ENCODE data around the gene PPP3R2.
A peak's percentile ranks its signal among the peaks of the same experiment; 100 is the strongest.

The PPP3R2 gene, protein sequence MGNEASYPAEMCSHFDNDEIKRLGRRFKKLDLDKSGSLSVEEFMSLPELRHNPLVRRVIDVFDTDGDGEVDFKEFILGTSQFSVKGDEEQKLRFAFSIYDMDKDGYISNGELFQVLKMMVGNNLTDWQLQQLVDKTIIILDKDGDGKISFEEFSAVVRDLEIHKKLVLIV

DNA sequence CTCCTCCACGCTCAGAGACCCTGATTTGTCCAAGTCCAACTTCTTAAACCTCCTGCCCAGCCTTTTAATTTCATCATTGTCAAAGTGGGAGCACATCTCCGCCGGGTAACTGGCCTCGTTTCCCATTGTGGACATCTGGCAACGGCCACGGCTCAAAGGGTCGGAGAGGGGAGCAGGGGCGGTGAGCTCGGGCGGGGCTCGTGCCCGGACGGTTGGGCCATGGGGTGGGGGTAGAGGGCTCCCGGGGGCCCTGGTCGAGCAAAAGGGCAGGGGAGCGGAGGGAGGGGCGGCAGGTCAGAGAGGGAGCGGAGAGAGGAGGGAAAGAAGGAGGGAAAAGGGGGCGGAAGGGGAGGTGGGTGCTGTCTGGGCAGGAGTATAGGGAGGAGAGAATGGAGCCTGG, at the start of gene PPP3R2:
Gene PPP3R2, minus strand, starts transcription at position 174 of the 400 bp plus-strand sequence. Its CDS starts 48 bp downstream, at position 126.
- Mint-ChIP-seq H3K9me3 (no peaks in the 10 kb centered on the region), H3K4me3 (no peak within 1 kb of the TSS), H3K27ac (peak within 1 kb of the TSS; percentile 30), H3K36me3 (no peaks in the 10 kb centered on the region), H3K27me3 (no peaks in the 10 kb centered on the region), H3K4me1 (no peaks in the 10 kb centered on the region)

DNA sequence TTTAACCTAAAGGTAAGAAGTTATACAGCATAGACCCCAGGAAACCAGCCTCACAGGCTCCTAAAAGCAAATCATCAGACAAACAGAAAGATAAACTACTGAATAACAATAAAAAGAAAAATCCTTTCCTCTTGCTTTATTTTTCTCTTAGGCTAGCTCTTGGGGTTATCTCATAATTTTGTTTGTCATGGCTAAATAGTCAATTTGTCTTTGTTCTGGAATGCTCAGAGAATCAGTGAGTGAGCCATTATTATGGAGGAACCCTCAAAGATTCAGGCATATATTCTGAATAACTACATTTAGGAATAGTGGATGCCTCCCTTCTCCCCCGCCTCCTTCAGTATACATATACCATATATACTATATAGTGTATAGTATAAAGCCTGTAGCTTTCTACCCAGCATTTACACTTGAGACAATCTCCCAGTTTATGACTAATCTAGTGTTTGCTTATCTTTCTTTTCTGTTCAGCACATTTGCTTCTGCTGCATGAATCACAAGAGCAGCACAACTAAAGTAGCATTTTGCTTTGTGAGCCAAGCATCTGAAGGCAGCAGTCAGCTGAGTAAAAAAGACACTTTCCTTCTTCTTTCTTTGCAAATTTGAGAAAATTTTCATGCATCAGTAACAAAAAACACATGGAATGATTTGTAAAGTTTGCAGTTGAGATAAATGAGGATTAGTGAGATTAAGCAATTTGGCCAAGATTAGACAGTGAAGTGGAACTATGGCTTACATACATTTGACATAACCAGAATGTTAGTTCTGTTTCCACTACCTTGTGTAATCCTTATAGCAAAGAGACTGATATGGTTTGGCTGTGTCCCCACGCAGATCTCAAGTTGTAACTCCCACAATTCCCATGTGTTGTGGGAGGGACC, 45.3 kb upstream of the PPP3R2 start:
- H3K27me3 Mint-ChIP-seq, result no peaks in the 10 kb centered on the region
- no peak overlapping the region for H3K4me3 Mint-ChIP-seq
- no peak overlapping the region for H3K27ac Mint-ChIP-seq
- H3K36me3 Mint-ChIP-seq, result no peaks in the 10 kb centered on the region
- H3K4me1 Mint-ChIP-seq, result no peaks in the 10 kb centered on the region
- H3K9me3 Mint-ChIP-seq, result peaks cover under 1% of the 10 kb centered on the region

DNA sequence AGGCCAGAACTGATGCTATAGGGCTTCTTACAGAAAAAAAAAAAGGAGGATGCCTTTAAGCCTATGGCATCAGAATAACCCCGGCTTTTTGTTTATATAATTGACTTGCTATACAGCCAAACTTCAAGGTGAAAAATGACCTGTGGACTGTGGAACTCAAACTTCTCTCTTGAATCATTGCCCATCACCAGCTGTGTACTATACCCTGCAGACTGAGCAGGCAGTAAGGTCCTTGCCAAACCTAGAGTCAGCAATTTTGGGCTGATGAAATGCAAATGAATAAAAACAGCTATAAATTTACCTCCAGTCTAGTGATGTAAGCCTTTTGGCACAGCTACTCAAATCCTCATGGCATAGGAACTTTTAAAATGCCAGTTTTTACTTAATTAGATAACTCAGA, 44.5 kb upstream of the PPP3R2 start:
- H3K9me3 Mint-ChIP-seq, result no peaks in the 10 kb centered on the region
- no peaks in the 10 kb centered on the region for H3K36me3 Mint-ChIP-seq
- no peak overlapping the region for H3K27ac Mint-ChIP-seq
- no peaks in the 10 kb centered on the region for H3K4me1 Mint-ChIP-seq
- H3K27me3 Mint-ChIP-seq, result no peaks in the 10 kb centered on the region
- H3K4me3 Mint-ChIP-seq, result no peak overlapping the region

DNA sequence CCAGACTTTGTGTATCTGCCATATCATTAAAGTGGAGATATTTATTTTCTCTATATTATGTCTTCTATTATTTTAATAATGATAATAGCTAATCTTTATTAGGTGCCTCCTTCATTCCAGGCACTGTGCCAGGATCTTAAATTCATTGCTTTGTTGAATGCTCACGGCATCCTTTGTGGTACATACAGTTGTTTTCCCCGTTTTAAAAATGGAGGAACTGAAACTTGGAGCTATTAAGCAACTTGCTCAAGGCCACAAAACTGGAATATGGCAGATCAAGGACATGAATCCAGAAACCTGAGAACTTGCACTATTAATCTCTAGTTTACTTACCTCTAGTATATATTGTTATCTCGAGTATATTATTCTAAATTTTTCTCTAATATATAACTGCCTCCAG, 41.5 kb upstream of the PPP3R2 start:
- Mint-ChIP-seq H3K4me3 (no peak overlapping the region), H3K36me3 (no peaks in the 10 kb centered on the region), H3K4me1 (no peaks in the 10 kb centered on the region), H3K9me3 (no peaks in the 10 kb centered on the region), H3K27me3 (no peaks in the 10 kb centered on the region), H3K27ac (no peak overlapping the region)

DNA sequence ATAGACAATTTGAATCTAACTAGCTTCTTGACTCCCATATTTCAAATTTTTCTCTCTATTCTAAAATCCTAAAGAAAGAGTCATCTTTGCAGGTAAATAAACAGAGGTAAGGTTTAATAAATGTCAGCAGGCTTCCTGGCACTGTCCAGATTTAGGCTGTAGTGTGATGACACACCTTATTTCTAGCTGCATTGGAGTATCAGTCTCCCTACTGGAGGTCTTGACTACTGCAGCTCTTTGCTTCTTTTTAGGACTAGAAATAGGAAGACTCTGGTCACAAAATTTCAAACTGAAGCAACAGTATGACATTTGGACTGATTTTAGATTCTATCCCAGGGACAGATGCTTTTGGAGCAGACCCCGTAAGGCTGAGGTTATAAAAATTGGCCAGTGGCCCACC, 40.7 kb upstream of the PPP3R2 start:
- Mint-ChIP-seq H3K9me3 (no peaks in the 10 kb centered on the region), H3K27me3 (no peaks in the 10 kb centered on the region), H3K4me1 (no peaks in the 10 kb centered on the region), H3K36me3 (no peaks in the 10 kb centered on the region), H3K27ac (no peak overlapping the region), H3K4me3 (no peak overlapping the region)

DNA sequence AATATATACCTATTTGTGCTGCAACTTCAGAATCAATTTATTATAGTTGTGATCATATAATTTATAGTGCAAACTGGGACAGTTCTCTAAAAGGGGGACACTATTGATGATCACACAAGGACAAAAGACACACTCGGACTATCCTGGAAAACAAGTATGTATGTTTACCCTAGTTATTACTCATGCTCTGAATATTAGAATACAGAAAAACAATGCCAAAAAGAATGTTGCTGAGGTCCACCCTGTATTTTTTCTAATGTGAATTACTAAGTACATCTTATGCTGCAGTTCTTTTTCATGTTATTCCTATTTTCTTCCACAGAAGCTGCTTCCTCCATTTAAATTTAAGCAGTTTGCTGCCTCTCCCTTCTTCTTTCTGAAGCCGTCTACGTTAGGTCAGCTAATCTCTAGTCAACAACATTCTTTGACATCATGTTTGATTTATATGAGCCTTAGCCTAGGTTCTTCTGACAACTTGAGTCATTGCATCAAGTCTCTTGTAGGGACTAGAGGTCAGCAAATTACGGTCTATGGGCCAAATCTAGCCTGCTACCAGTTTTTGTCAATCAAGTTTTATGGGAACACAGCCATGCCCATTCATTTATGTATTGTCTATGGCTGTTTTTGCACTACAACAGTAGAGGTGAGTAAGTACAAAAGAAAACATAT, 40.1 kb upstream of the PPP3R2 start:
- Mint-ChIP-seq H3K27ac (no peak overlapping the region), H3K36me3 (no peaks in the 10 kb centered on the region), H3K27me3 (no peaks in the 10 kb centered on the region), H3K9me3 (no peaks in the 10 kb centered on the region), H3K4me3 (no peak overlapping the region), H3K4me1 (no peaks in the 10 kb centered on the region)

DNA sequence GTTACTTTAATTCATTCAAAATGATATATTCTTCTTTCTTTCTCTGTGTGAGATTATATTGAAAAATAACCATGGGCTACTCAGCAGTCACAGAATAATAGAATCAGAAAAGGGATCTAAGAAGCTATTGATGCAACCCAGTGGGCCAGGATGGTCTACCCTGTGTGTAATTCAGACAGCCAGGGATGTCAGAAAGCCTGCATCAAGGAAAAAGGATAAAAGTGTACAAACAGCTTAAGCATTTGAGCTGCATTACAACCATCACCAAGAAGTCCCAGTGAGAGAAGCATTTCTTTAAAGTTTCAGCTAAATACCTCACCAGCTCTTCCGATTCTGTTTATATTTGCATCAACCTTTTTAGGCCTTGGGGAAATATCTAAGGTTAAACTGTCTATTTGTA, 37.8 kb upstream of the PPP3R2 start:
- Mint-ChIP-seq H3K4me1 (no peaks in the 10 kb centered on the region), H3K4me3 (no peak overlapping the region), H3K27me3 (no peaks in the 10 kb centered on the region), H3K27ac (no peak overlapping the region), H3K36me3 (no peaks in the 10 kb centered on the region), H3K9me3 (no peaks in the 10 kb centered on the region)

DNA sequence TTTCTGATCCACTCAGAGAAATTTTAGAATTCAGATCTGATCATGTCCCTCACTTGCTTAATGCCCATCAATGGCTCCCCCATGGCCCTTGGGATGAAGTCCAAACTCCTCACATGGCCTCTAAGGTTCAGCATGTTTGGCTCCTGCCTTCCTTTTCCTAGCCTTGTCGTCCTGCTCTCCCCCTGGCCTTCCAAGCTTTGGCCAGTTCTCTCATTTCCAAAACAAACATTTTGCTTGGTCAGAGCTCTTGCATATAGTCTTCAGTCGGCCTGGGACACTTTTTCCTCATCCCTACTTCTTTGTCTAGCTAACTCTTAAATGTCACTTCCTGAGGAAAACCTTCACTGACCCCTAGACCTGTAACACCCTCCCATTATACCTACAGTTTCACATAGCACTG, 37.1 kb upstream of the PPP3R2 start:
- Mint-ChIP-seq H3K4me1 (no peaks in the 10 kb centered on the region), H3K9me3 (no peaks in the 10 kb centered on the region), H3K27ac (no peak overlapping the region), H3K27me3 (no peaks in the 10 kb centered on the region), H3K4me3 (no peak overlapping the region), H3K36me3 (no peaks in the 10 kb centered on the region)

DNA sequence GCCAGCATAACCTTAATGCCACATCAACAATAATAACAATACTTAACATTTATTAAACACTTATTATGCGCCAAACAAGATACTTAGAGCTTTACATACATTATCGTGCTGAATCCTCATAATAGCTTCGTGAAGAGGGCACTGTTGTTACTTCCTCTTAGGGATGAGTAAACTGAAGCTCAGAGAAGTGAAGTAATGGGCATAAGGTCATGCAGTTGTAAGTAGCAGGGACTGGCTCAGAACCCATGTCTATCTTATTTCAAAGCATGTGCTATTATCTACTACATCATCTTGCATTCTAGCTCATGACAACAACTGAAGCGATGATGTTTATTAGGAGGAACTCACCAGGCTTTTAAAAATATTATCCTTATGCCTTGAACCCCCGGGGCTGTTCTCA, 34.9 kb upstream of the PPP3R2 start:
- Mint-ChIP-seq H3K4me1 (peaks cover 6% of the 10 kb centered on the region), H3K27ac (no peak overlapping the region), H3K9me3 (no peaks in the 10 kb centered on the region), H3K36me3 (no peaks in the 10 kb centered on the region), H3K4me3 (no peak overlapping the region), H3K27me3 (no peaks in the 10 kb centered on the region)

DNA sequence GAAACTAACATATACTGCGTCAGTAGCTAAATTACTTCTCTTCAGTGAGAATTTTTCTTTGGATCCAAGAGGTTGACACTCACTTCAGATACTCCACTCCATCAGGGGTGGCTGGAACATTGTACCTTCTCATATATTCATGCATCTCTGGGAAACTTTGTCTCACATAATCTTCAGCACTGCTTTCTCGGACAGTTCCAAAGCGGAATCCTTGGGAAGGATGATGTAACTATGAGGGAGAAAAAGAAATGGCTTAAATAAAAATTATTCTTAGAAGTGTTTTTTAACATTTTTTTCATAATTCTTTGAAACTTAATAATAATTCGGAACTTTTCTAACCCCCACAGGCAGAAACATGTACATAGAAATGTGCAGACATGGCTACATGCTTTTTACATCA, 33.4 kb upstream of the PPP3R2 start:
- H3K4me3 Mint-ChIP-seq, result no peak overlapping the region
- no peaks in the 10 kb centered on the region for H3K36me3 Mint-ChIP-seq
- no peaks in the 10 kb centered on the region for H3K9me3 Mint-ChIP-seq
- no peak overlapping the region for H3K27ac Mint-ChIP-seq
- peaks cover 6% of the 10 kb centered on the region for H3K4me1 Mint-ChIP-seq
- H3K27me3 Mint-ChIP-seq, result no peaks in the 10 kb centered on the region

DNA sequence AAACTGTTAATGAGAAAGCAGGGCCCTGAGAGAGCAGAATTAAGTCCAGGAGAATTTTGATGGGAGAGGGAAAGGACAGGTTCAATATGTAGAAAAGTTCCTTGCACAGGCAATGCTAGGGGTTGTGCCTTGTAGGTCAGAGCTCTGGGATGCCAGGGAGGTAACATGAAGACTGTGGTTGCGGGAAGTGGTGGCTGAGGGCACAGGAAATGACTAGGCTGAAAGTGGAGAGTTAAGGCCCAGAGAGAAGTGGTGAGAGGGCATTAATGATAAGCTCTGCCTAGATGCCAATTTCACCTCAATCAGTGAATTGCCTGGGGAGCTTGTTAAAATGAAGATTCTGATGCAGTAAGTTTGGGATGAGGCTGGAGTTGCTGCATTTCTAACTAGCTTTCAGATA, 31.5 kb upstream of the PPP3R2 start:
- Mint-ChIP-seq H3K4me1 (peaks cover 6% of the 10 kb centered on the region), H3K27ac (no peak overlapping the region), H3K36me3 (no peaks in the 10 kb centered on the region), H3K27me3 (no peaks in the 10 kb centered on the region), H3K9me3 (no peaks in the 10 kb centered on the region), H3K4me3 (no peak overlapping the region)

DNA sequence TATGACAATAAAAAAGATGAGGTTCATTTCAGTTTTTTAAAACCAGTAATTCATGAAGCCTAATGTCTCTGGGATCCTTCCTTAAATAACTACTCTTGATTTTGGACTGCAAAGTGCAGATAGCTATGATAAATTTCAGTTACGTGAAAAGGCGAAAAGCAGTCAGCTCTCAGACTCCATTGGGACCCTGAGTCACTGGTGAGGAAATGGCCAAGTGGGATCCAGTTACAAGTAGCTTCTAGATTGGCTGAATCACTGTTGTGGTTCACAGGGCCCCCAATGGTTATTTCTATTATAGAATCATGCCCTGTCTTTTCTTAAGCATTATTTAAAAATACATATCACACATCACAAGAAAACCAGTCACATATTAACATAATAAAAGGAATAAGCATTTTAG, 31.1 kb upstream of the PPP3R2 start:
- no peaks in the 10 kb centered on the region for H3K9me3 Mint-ChIP-seq
- no peaks in the 10 kb centered on the region for H3K36me3 Mint-ChIP-seq
- no peaks in the 10 kb centered on the region for H3K27me3 Mint-ChIP-seq
- H3K4me3 Mint-ChIP-seq, result no peak overlapping the region
- H3K27ac Mint-ChIP-seq, result no peak overlapping the region
- peaks cover 6% of the 10 kb centered on the region for H3K4me1 Mint-ChIP-seq

DNA sequence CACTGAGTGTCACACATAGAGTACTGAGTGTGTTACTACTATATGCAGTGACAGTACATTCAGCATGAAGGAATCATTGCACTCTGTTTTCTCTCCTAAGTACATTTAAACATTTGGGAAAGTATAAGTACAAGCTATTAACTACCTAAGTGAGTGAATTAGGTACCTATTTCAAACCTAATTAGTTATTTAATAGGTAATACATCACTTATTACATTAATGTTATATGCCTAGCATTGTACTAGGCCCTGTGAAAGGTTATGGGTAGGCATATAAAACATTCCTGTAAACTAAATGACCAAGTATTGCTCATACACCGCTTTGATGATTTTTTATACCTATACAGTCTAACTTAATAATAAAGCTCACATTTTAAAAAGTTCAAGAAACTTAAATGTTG, 25.7 kb upstream of the PPP3R2 start:
- H3K4me3 Mint-ChIP-seq, result no peak overlapping the region
- H3K27me3 Mint-ChIP-seq, result no peaks in the 10 kb centered on the region
- H3K4me1 Mint-ChIP-seq, result no peaks in the 10 kb centered on the region
- H3K27ac Mint-ChIP-seq, result no peak overlapping the region
- H3K9me3 Mint-ChIP-seq, result no peaks in the 10 kb centered on the region
- H3K36me3 Mint-ChIP-seq, result no peaks in the 10 kb centered on the region

DNA sequence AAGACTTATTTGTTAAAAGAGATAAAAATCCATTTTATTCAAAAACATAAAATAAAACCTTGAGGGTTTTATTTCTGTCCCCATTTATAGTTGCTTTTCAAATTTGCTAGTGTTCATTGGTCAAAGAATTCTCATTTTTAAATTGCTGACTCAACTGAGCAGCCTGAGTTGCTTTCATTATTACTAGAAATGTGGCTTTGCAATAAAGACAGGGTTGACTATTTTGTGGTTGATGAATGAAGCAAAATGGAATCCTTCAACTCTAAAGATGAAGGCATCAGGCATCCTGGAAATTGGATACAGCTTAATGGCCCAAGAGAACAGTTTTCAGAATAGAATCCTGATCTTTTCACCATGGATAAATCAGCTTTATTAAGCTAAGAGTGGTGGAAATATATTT, 23.9 kb upstream of the PPP3R2 start:
- Mint-ChIP-seq H3K4me3 (no peak overlapping the region), H3K36me3 (no peaks in the 10 kb centered on the region), H3K27me3 (no peaks in the 10 kb centered on the region), H3K27ac (no peak overlapping the region), H3K9me3 (no peaks in the 10 kb centered on the region), H3K4me1 (no peaks in the 10 kb centered on the region)

DNA sequence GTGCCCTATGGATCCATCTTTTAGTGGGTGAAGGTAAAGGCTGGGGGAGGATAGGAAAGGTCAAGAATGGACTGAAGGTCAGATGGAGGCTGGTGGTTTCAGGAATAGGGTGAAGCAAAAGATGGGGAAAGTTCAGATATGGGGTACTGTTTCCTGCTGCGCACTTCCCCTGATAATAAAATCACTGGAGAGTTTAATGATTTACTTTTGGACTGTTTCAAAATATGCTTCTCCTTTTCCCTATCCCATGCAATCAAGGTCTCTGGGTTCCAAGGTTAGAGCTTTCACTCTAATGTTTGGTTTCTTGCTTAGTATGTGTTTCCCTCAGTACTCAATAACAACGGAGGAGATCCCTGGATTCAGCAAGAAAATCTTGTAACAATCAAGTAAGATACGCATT, 10.8 kb upstream of the PPP3R2 start:
- H3K36me3 Mint-ChIP-seq, result no peaks in the 10 kb centered on the region
- peaks cover 5% of the 10 kb centered on the region for H3K4me1 Mint-ChIP-seq
- no peak overlapping the region for H3K4me3 Mint-ChIP-seq
- no peak overlapping the region for H3K27ac Mint-ChIP-seq
- peaks cover 3% of the 10 kb centered on the region for H3K27me3 Mint-ChIP-seq
- no peaks in the 10 kb centered on the region for H3K9me3 Mint-ChIP-seq

DNA sequence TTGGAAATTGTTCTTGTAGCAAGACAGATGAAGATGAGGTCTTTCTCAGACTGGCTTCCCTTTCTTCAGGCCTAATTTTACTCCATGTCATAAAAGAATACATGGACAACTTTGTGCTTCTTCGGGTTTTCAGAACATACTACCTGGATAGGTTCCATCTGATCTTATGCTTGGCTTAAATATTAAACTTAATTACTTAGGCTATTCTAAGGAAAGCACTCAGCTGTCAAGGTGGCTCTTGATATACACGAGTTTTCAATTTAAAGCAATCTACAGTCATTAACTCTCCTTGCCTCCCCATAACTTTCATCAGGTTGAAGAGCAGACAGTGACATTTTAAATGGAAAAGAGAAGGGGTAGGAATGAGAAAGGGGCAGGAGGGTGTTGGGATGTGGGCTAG, 9.5 kb upstream of the PPP3R2 start:
- Mint-ChIP-seq H3K4me1 (peaks cover 5% of the 10 kb centered on the region), H3K27me3 (peaks cover 3% of the 10 kb centered on the region), H3K4me3 (no peak overlapping the region), H3K36me3 (no peaks in the 10 kb centered on the region), H3K27ac (no peak overlapping the region), H3K9me3 (no peaks in the 10 kb centered on the region)
